GM18507 (cell line): ENCODE measurements around the gene TBC1D5.
"Not testable (repeated sequence)": the region's sequence is repeated elsewhere in the genome, so short reads cannot be mapped to it uniquely, and the experiment has no call there.

Experiments
- DNase-seq: peaks from one replicate; pipeline ENCODE4 v3.0.0; 2011; ENCODE audit warnings: low read depth; ENCODE audit not compliant: insufficient read length; ENCODE audit errors: extremely low spot score
- FAIRE-seq: peaks from 2 replicates; lab custom pipeline; 2011; peaks lifted over from hg19 to GRCh38; lab: Jason Lieb, UNC

The TBC1D5 gene

DNA sequence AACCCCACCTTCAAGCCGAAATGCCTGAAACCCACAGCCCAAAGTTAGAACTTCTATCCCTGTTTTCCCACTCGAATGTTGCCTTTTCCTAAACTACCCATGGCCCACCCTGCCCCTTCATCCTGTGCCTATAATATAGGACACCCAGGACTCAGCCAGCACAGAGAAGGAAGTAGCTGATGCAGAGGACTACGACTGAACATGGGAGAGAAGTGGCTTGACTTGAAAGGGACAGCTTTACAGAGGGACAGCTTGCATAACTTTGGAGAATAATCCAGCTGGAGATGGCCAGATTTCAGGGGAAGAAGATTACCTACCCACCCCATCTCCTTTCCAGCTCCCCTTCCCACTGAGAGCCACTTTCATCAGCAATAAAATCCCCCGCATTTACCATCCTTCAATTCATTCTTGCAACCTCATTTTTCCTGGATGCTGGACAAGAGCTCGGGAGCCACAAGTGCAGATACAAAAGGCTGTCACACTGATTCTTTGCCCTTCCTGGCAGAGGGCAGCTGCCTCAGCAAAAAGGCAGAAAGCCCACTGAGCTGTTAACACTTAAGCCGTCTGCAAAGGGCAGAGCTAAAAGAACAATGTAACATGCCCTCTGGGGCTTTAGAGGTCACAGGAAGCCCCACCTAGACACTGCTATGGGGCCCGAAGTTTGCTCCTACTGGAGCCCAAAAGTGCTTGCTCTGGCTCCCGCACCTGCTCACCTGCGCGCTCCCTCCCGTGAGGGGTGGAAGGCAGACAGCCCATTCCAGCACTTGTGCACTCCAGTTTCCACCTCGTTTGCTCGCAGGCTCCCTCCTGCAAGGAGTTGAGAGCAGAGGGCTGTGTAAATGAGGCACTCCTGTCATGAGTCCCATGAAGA is 224.0 kb downstream of the TBC1D5 start:
- DNase-seq (no peak), FAIRE-seq (no peak)

GRCh38 chr3:17515445-17516234 is 226.8 kb downstream of the TBC1D5 start:
- no peak for DNase-seq
- no peak for FAIRE-seq

DNA sequence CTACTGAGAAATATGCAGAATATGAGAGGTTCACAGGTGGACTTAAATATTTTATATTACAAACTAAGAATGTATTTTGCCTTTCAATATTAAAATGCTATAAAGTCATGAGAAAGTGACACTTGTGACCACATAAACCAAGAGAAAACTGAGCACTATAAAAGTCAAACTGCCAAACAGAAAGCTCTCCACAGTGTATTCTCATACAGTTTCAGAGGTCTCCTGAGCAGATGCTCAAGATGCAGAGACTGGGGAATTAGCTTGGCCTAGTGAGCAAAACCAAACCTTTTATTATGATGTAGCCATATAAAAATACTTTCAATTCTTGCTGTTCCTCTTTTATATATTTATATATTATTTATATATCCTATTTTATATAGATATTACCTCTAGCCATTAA is 227.8 kb downstream of the TBC1D5 start:
- DNase-seq: no peak
- no peak for FAIRE-seq

GRCh38 chr3:17510265-17510664 is 232.2 kb downstream of the TBC1D5 start:
- no peak for FAIRE-seq
- no peak for DNase-seq

- FAIRE-seq: no peak
Observed at GRCh38 chr3:17508180-17508752, 234.2 kb downstream of the TBC1D5 start.

DNA sequence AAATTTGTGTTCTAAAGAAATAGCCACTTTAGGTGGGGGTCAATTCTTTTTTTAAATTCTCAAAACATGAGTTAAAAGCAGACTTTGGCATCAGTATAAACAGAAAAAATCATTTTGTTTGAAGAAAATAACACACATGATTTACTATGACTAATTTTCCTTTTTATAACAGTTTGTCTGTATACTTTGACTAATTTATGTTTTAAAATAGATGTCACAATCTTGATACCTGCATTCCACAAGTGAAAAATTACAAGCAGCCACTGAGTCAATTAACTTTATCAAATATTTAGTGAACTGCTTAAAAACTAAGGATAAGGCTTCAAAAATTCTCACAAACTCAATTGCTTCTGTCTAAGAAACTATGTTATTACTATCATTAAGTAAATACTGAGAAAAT is 235.0 kb downstream of the TBC1D5 start:
- DNase-seq (no peak), FAIRE-seq (no peak)

More at GRCh38 chr3:17508180-17508752, 234.2 kb downstream of the TBC1D5 start:
- no peak for DNase-seq

- no peak for DNase-seq
- FAIRE-seq: no peak
Observed at GRCh38 chr3:17505856-17506255, 236.6 kb downstream of the TBC1D5 start.

DNA sequence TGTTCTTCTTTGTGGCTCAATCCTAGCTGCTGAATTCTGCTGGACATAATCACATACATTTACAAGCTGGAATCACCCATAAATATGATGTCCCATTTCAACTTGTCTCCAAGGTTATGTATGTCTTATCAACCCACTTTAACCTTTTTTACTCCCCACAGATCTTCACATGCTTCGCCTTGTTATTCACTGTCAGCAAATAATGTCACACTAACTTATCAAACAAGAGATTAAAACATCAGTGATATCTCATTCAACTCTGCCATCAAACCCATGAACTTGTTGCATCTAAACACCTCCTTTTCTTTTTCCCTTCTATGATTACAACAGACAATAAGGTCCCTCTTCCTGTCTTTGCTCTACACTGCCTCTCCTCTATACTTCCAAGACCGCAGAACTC is 240.7 kb downstream of the TBC1D5 start:
- DNase-seq: no peak
- FAIRE-seq: no peak

GRCh38 chr3:17500618-17501017 is 241.8 kb downstream of the TBC1D5 start:
- DNase-seq (no peak), FAIRE-seq (no peak)

DNA sequence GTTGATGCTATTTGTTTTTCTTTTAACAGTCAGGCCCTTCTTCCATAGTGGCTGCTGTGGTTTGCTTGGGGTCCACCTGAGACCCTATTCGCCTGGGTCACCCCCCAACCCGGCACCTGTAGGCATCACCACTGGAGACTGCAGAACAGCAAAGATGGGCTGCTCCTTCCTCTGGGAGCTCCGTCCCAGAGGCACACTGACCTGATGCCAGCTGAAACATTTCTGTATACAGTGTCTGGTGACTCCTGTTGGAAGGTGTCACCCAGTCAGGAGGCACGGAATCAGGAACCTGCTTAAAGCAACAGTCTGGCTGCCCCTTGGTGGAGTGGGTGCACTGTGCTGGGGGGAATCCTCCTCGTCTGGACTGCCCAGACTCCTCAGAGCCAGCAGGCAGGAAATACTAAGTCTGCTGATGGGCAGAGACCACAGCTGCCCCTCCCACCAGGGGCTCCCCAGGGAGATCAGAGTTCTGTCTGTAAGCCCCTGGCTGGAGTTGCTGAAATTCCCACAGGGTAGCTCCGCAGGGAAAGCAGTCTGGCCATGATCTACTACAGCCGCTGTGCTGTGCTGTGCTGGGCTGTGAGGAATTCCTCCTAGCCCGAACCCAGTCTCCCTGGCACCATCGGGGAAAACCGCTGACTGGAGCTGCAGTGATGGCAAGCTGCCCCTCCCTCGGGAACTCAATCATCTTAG is 248.2 kb downstream of the TBC1D5 start:
- DNase-seq: no peak
- no peak for FAIRE-seq

- no peak for DNase-seq
Observed at GRCh38 chr3:17491601-17492000, 250.8 kb downstream of the TBC1D5 start.

GRCh38 chr3:17491190-17491589 is 251.2 kb downstream of the TBC1D5 start:
- not testable (repeated sequence) for FAIRE-seq, DNase-seq

More at GRCh38 chr3:17491601-17492000, 250.8 kb downstream of the TBC1D5 start:
- no peak for FAIRE-seq

DNA sequence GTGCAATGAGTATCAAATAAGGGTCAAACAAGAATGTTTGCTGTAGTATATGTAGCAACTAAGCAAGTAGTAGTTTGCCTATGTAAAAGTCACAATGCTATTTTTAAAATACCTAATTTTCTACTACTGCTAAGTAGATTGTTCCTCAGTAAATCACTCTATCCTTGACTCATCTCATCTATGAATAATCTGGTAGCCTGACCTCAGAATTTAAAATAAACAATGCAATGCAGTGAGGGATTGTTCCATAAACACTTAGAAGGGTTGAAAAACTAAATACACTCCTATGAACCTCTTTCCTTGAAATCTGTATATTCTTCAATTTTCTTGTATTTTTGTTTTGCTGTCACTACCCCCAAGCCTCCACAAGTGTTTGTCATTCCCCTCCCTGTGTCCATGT is 253.3 kb downstream of the TBC1D5 start:
- FAIRE-seq (no peak), DNase-seq (no peak)

DNA sequence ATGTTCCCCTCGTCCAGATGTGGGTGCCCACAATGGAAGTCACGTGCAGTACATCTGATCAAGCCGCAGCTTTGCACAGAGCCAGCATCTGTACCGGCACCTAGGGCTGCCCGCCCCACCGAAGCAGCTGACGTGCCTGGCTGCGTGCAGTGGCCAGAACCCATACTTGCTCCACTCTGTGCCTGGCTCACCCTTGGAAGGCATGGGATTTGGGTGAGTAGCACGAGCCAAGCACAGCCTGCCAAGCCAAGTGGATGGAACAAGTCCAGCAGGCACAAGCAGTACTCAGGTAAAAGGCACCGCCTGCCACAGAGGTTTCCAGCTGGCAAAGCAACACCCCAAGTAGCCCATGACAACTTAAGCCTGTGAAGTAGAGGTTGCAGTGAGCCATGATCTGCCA is 261.3 kb downstream of the TBC1D5 start:
- no peak for DNase-seq
- FAIRE-seq: no peak

- DNase-seq (no peak), FAIRE-seq (no peak)
Observed at GRCh38 chr3:17479681-17480405, 262.6 kb downstream of the TBC1D5 start.

- no peak for DNase-seq
- no peak for FAIRE-seq
Observed at GRCh38 chr3:17478673-17479072, 263.8 kb downstream of the TBC1D5 start.

- no peak for FAIRE-seq
- DNase-seq: no peak
Observed at GRCh38 chr3:17473761-17474160, 268.7 kb downstream of the TBC1D5 start.

GRCh38 chr3:17469954-17470353 is 272.5 kb downstream of the TBC1D5 start:
- DNase-seq (no peak), FAIRE-seq (no peak)

- FAIRE-seq: no peak
Observed at GRCh38 chr3:17469520-17469919, 272.9 kb downstream of the TBC1D5 start.

More at GRCh38 chr3:17469520-17469919, 272.9 kb downstream of the TBC1D5 start:
- DNase-seq: no peak
